HG02642 (cell line): ENCODE results near the gene CDH12.
A peak's percentile ranks its signal among the peaks of the same experiment; 100 is the strongest.
"Not testable (repeated sequence)": the region's sequence is repeated elsewhere in the genome, so short reads cannot be mapped to it uniquely, and the experiment has no call there.

Experiments
- ATAC-seq: cut with Tn5 transposase; IDR thresholded peaks from one replicate; pipeline ENCODE4 v1.9.1; 2021; ENCODE audit warnings: mild to moderate bottlenecking; ENCODE audit not compliant: unreplicated experiment, poor library complexity

Gene CDH12

DNA sequence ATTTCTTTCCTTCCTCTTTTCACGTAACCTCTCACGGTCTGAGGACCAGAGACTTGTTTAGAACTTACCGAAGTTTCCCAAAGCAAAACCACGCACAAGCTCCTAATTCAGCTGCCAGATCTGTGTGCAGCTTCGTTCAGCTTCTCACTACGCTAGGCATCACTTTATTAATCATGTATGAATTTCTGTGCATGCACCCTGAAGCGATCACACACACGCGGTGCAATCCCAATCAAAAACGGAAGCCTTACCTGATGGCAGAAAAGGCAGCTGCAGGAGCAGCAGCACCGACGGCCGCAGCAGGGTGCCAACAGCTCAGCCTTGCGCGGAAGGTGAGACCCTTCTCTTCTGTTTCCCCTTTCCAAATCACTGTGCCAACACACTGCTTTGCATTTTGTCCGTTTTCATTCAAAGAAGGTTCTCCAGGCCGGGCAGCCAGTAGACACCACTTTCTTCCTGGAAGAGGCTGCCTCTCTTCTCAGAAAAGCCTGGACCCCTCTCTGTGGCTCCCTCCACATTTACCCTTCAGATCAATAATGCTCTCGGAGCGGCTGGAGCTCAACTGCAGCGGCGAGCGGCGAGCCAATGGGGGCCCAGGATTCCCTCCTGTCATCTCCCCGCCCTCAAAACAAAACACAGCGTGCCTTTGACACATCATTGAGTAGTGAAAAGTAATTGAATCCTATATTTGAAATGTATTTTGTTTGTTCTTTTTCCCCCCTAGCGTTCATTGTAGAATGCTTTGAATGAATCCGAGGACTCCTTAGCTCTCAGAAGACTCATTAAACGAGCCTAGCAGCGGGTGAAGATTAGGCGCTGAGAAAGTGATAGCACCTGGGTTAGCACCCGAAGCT, at the start of gene CDH12:
CDH12 (minus strand) TSS at position 538 of the 854 bp plus-strand sequence.
- ATAC-seq: peak; percentile 69

DNA sequence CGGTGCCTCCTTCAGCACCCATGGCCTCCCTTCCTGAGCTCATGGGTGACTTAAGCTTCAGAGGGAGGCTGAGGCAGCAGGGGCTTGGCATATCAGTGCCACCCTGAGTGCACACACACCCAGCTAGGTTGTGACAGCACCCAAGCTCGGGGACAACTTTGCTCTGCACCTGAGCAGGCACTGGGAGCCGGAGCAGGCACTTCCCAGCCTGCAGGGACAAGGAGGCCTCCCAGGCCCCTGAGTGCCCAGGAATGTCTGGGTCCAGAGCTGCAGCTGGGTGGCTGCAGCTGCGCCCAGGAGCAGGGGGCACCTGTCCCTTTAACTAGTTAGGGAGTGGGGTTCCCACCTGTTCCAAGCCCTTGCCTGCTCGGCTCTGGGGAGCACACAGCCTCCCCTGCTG, 48.7 kb upstream of the CDH12 start:
- ATAC-seq: no peak

DNA sequence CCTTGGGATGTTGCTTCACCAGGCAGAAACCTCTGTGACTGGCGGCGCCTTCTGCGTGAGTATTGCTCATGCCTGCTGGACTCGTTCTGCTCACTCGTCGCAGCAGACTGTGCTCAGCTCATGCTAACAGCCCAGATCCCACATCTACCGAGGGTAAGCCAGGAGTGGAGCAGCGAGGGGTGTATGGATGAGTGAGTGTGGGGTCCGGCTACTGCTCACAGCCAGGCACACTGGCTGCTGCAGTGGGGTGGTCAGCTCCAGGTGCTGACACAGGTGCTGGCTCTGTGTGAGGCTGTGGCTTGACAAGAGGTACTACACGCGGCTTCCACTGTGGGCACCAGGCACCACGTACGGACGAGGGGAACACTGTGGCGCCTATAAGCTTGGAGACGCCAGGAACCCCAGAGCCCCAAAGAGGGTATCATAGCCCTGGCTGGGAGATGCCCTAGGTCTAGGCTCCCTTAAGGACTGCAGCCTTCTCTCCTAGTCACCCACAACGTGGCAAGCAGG, 47.7 kb upstream of the CDH12 start:
- no peak for ATAC-seq

DNA sequence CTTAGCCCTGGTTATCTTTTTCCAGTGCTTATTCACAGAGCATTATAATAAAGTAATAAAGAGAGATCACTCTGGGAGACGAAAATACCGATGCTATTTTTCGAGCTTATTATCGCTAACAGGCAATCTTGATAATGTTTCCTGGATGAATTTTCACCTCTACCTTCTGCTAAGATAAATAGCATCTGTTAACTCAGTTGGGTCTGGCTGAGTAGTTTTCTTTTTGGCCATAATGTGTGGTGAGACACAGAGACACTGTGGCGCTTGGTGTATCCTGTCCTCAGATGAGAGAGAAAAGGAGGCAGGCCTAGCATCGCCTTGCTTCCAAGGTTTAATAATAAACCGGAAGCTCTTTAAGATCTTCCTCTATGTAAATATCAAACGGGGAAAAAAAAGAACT, 46.2 kb upstream of the CDH12 start:
- no peak for ATAC-seq

DNA sequence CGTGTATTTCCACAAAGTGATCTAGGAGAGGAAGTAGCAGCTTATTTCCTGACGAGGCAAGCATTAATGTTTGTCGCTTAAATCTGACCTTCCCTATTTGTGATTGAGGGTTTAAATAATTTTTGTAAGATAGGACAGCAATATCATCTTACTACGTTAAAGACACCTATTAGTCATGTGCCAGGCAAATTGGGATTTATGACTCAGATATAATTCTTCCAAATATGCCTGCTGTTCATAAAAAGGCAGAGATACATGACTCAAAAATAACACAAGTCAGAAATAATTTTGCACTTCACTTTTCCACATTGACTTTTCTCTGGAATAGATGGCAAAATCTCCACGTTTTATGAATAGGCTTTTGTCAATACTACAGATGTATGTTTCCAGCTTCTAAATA, 43.0 kb upstream of the CDH12 start:
- no peak for ATAC-seq

DNA sequence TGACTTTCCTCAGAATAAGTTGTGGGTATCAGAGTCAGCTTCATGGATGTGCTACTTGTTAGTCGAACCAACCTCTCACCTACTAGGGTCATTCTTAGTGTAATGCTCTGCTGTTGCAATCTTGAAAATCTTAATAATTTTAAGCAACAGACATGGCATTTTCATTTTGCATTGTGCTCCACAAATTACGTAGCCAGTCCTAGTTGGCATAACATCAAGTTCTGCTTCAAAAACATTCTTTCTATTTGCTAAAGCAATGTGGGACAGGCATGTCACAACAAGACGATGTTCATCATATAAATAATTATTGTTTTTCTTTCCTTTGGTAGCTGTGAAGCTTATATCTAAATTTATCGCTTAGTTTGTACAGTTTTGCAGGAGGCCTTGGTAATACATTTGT, 39.3 kb upstream of the CDH12 start:
- ATAC-seq: no peak

DNA sequence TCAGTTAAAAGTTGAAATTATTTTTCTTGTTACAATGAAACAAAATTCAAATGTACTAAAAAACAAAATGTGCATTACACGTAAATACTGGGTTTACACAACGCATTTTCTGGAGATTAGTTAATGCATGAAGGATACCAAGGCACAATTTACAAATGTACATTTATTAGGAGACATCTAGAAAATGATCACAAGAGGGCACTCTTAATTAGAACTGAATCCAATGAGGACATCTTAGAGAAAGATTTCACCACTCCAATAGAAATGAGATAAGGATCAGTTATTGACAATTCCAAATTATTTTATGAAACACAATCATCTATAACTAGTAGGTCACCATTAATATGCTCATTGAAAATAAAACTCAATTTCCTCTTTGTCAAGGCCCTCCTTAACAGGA, 36.6 kb upstream of the CDH12 start:
- no peak for ATAC-seq

DNA sequence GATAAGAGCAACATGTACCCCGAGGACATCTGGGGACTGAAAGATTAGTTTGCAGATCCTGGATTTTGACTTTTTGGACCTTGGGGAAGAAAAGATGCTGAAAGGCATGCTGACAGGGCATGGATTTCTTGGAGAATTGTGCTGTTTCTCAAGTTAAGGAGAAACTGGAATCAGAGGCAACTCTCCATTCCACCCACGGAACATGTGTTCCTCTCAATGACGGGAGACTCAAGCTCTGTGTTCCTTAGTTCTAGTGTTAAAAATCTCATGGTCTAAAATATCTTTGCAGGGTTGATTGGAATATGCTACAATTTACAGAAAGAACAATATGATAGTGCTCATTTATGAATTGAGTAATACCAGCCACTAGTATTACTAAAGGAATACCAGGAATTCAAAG, 34.4 kb upstream of the CDH12 start:
- ATAC-seq: no peak

DNA sequence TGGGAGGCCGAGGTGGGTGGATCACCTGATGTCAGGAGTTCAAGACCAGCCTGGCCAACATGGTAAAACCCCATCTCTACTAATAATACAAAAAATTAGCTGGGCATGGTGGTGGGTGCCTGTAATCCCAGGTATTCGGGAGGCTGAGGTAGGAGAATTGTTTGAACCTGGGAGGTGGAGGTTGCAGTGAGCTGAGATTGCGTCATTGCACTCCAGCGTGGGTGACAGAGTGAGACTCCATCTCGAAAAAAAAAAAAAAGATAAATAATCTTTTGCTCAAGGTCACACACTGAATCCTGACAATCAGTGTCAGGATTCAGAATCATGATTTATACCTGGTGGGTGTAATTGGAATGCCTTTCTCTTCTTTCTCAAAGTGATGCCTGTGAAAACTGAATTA, 5.8 kb upstream of the CDH12 start:
- ATAC-seq: not testable (repeated sequence)

DNA sequence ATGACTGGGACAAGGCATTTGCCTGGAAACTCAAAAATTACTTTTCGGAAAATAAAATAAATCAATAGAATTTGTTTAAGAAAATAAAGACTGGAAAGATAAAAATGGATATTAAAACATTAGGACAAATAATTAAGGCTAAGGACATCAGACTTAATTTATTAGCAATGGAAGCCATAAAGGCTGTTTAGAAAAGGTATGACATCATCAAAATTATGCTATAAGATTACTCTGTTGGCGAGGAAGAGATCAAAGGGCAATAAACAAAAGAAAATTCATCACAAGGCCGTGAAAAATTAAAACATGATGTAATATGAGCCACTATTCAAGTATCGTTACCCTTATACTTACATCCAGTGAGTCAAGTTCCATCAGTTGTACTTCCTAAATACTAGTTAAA, 2.7 kb upstream of the CDH12 start:
- no peak for ATAC-seq

DNA sequence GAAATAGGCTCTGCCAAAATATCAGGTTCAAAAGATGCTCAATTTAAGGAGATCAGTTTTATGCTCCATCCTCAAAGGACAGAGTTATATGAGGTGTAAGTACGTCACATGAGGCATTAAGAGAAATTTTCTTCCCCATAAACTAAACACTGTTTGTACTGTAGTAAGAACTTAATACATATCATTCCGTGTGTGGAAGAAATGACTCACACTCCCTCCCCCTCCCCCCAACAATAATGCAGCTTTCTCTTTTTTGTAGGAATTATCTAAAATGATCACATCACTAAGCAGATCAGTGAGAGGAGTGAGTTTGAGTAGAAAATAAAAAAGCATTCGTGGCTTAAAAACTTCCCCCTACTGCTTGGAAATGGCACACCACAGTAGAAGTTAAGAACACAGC, 2.2 kb downstream of the CDH12 start:
- ATAC-seq: no peak

DNA sequence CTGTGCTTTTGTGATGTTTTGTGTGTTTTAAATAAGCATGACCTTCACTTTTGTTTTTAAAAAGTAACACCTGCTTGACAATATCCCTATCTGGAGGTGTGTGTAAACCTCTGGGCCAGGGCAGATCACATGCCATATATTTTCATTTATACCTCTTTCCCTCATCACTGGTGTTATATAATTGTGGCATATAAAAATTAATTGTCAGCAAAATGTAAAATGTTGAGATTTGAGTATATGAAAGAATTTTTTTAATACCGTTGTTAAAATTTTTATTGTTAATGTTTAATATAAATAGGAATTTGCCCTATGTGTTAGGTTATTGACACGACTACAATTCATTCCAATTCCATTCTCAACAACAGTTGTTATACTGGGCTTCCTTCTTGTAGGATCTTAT, 6.5 kb downstream of the CDH12 start:
- no peak for ATAC-seq

DNA sequence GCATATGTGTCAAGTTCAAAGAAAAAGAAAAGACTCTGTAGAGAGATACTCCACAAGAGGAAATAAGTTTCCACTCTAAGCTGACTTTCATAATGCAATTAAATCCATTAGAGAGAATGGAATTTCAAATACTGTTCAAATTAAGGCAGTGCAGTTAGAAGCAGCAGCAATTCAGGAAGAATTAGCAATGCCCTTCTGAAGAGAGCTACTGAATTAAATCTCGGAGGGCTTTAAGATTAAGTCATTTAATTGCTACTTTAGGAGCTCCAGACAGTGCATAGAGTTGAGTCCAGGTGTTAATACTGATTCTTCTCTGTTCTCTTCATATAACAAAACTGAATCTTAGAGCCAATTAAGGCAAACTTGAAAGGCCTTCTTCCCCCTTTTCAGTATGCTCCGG, 8.5 kb downstream of the CDH12 start:
- no peak for ATAC-seq

DNA sequence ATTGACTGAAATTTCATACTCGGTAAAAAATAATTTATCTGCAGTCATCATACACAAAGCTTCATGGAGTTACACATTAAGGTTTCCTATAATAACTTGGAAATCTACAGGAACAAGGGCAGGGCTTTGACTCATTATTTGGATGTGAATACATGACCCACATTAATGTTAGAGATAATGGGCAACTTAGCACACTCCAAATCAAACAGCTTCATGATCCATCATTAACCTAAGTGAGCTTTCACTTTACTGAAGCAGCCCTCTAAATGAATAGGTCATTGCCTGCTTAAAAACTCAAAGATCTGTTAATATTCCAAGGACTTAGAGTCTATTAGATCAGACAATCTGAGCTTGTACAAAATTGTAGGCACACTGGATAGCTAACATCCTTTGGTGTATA, 9.0 kb downstream of the CDH12 start:
- no peak for ATAC-seq

DNA sequence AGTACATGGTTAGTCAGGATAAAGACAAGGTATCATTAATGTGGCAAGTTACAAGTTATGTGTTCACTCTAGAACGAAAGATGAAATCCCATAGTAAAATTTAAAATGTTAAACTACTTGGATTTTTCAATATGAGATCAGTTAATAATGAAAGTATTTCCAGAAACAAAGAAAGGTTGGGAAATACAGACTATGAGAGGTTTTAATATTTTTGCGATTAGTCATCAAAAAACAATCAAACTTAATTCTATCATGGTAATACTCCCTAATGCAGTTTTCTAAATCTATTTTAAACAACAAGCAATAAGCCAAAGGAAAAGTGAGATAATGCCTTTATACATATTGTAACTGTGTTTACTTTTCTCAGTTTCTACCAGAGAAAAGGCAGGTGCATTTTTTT, 10.6 kb downstream of the CDH12 start:
- ATAC-seq: no peak

DNA sequence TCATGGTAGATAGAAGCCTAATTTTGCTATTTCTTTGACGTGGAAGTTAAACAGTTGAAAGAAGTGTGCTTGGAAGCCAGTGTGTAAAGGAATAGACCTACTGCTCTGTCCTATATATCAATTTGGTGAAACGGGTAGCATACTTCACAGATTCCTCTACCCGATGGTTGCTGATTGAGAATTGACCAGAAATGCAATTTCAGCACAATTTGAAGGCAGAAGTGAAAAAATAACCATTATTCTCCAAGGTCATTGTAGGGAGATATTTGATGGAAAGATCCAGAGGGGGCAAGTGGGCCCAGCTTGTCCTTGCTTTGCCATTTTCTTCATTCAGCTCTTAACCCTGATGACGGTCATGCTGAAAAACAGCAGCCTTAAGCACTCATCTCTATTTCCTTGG, 15.3 kb downstream of the CDH12 start:
- ATAC-seq: no peak

DNA sequence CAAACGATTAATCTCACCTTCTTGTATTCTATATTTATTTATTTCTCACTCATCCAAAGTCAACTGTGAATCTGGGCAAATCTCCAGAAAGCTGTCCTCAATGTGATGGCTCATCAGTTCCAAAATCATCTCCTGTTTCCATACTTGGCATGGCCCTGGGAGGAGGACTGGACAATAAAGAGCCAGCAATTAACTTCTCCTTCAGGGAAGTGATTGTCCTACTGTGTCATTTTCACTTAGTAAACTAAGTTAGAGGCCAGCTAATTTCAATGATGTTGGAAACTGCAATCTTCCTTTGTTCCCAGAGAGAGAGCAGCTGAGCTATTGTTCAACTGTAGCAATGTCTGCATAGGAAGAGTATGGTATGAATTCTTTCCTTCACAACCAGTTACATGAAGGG, 17.5 kb downstream of the CDH12 start:
- ATAC-seq: no peak

DNA sequence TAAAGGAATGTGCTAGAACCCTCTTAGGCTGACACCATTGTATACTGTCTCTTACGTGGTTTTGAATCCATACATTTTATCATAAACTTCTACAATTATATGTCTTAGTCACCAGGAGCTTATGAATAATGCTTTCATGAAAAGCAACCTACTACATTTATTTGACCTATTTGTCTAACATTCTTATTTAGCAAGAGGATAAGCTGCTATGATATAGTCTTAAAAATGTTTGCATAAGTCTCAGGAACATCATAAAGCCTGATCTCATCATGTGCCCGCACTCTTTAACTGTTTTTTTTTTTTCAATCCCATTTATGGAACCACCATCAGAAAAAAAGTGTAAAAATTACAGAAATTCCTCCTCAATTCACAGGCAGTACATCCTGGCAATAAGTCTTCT, 59.7 kb downstream of the CDH12 start:
- ATAC-seq: no peak

DNA sequence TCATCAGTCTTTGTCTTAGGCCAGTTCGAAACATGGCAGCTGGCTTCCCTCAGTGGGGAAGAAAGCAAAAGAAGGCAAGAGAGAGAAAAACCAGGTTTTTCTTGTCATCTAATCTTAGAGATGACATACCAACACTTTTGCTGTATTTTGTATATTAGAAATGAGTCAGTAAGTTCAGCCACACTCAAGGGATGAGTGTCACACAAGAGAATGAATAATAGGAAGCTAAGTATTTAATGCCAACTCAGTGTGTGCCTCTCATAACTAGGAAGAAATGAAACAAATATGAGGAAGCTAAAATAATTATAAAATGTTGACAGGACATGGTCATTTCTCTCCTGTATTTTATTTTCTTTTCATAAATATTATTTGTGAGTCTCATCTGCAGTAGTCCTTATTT, 65.3 kb downstream of the CDH12 start:
- ATAC-seq: no peak

DNA sequence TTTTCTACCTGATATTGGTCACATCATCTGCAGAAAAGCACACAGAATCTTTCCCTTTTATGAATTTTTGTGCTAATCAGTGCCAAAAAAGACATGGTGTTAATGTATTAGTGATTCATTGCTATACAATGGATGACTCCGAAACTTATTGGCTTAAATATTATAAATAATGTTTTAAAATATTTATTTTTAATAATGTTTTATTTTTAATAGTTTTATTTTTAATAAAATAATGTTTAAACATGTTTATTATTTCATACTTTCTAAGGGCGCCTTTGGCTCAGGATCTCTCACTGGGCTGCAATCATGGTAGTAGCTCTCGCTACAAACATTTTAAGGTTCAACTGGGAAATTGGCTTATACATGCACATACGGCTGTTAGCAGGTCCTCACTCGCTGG, 65.7 kb downstream of the CDH12 start:
- no peak for ATAC-seq

DNA sequence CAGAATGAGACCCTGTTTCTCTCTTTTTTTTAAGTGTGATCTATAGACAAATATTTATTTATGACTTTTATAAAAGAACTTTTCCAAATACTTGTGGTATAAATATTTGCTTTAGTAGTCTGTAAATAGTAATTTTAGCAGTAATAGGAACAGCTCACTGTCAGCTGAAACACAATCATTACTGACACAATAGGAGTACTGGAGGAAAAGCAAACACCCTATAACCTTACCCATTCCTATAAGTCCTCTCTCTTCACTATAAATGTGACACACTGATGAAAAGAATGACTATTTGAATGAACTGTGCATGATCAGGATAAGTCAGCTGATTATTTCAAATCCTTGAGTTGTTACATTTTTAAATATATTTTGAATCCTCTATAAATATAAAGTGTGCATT, 72.4 kb downstream of the CDH12 start:
- no peak for ATAC-seq

DNA sequence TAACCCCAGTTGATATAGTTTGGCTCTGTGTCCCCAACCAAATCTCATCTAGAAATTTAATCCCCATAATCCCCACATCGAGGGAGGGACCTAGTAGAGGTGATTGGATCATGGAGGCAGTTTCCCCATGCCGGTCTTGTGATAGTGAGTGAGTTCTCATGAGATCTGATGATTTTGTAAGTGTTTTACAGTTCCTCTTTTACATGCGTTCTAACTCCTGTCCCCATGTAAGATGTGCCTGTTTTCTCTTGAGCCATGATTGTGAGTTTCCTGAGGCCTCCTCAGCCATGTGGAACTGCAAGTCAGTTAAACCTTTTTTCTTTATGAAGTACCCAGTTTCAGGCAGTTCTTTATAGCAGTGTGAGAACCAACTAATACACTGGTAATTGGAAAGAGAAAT, 73.6 kb downstream of the CDH12 start:
- no peak for ATAC-seq
